Lower leg skin (tissue), 3 donors: ENCODE measurements around the gene EFCAB10.

Experiments used
- POLR2A ChIP-seq, 2 donors: fragments of 450-650 bp; IDR thresholded peaks; one replicate each; pipeline ENCODE4 v1.6.1; 2016 to 2017; ENCODE audit warnings: antibody characterized with exemption in 2 of 2, mild to moderate bottlenecking in 1 of 2, moderate library complexity in 1 of 2
- TF ChIP-seq, protein P1 (sequence below), 3 donors: fragments of 450-650 bp; IDR thresholded peaks; one replicate each; pipeline ENCODE4 v1.5.1; 2016; ENCODE audit warnings: antibody characterized with exemption in 3 of 3, mild to moderate bottlenecking in 3 of 3, moderate library complexity in 2 of 3

DNA sequence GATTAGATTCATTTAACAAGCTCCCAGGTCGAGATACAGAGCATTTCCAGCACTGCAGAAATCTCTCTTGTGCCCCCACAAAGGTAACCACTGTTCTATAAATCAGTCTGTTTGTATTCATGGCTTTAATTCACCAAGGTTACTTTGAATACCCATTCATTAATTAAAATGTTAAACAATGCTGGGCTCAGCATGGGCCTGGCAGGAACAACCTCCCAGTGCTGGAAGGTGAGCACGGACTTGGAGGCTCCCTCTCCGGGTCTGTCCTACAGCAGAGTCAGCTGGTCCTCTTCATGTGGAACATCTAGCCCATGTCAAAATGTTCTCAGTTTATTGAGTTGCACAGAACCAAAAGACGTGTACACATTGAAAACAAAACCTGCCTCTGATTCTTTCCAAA, 15.6 kb upstream of the EFCAB10 start:
- TF ChIP-seq, protein P1, sequence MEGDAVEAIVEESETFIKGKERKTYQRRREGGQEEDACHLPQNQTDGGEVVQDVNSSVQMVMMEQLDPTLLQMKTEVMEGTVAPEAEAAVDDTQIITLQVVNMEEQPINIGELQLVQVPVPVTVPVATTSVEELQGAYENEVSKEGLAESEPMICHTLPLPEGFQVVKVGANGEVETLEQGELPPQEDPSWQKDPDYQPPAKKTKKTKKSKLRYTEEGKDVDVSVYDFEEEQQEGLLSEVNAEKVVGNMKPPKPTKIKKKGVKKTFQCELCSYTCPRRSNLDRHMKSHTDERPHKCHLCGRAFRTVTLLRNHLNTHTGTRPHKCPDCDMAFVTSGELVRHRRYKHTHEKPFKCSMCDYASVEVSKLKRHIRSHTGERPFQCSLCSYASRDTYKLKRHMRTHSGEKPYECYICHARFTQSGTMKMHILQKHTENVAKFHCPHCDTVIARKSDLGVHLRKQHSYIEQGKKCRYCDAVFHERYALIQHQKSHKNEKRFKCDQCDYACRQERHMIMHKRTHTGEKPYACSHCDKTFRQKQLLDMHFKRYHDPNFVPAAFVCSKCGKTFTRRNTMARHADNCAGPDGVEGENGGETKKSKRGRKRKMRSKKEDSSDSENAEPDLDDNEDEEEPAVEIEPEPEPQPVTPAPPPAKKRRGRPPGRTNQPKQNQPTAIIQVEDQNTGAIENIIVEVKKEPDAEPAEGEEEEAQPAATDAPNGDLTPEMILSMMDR (IDR thresholded peaks at IDR 0.05): no peak
- TF ChIP-seq POLR2A (IDR thresholded peaks at IDR 0.05): no peak
